GM19455 (cell line): ENCODE results near the gene HSDL1.

Experiments
- ATAC-seq: cut with Tn5 transposase; IDR thresholded peaks from one replicate; pipeline ENCODE4 v1.9.1; 2021; ENCODE audit not compliant: unreplicated experiment

Gene HSDL1

GRCh38 chr16:84110527-84110926 lies 34.5 kb downstream of the HSDL1 start:
- no peak for ATAC-seq

DNA sequence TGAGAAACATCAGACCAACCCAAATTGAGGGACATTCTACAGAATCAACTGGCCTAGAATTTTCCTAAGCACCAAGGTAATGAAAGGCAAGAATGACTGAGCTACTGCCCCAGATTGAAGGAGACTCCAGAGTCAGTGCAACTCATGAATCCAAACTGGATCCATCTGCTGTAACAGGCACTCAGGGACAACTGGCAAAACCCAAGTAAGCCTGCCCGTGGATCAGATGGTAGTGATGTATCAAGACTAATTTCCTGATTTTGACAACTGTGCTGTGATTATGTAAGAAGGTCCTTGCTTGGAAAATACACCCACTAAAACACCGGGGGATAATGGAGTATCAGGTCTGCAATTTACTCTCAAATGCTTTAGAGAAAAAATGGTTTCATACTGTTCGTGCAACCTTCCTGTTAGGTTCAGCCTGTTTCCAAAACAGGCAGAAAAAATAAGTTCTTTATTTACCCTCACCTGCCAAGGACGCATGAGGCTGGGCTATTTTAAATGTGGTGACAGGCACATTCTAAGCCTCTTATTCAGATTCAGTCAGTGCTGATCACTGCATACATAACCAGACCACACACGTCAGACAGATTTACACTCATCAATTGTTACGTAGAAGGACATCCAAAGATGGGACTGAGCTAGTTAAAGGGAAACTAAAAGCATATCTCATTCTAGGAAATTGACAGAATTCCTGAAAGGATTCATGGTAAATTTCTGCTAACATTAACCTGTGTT lies 35.2 kb downstream of the HSDL1 start:
- no peak for ATAC-seq

GRCh38 chr16:84107921-84108320 lies 37.1 kb downstream of the HSDL1 start:
- no peak for ATAC-seq

DNA sequence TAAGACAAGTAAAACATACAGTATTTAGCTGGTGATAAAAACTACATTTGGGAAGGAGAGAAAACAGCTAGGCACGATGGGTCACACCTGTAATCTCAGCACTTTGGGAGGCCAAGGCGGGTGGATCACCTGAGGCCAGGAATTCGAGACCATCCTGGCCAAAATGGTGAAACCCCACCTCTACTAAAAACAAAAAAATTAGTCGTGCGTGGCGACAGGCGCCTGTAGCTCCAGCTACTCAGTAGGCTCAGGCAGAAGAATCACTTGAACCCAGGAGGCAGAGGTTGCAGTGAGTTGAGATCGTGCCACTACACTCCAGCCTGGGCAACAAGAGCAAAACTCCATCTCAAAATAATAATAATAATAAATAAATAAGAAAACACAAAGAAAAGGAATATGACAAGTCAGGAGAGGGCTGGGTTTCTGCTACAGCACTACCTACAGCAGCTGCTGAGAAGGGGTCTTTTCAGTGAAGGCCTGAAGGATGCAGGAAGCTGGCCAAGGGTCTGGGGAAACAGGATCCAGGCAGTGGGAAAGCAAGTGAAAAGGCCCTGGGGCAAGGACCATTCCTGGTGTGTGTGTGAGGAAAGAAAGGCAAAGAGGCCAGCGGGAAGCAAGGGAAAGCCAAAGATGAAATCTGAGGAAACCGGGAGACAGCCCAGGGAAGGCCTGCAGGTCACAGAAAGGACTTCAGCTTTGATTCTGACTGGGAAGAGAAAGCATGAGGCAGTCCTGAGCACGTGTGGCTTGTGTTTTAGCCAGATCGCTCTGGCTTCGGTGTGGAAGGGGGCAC lies 38.8 kb downstream of the HSDL1 start:
- ATAC-seq: no peak

- no peak for ATAC-seq
Observed at GRCh38 chr16:84105301-84105815, 39.6 kb downstream of the HSDL1 start.

GRCh38 chr16:84104231-84104630 lies 40.7 kb downstream of the HSDL1 start:
- no peak for ATAC-seq

GRCh38 chr16:84103678-84104077 lies 41.3 kb downstream of the HSDL1 start:
- ATAC-seq: no peak

- ATAC-seq: no peak
Observed at GRCh38 chr16:84098939-84099338, 46.0 kb downstream of the HSDL1 start.

GRCh38 chr16:84096447-84097005 lies 48.5 kb downstream of the HSDL1 start:
- ATAC-seq: no peak

DNA sequence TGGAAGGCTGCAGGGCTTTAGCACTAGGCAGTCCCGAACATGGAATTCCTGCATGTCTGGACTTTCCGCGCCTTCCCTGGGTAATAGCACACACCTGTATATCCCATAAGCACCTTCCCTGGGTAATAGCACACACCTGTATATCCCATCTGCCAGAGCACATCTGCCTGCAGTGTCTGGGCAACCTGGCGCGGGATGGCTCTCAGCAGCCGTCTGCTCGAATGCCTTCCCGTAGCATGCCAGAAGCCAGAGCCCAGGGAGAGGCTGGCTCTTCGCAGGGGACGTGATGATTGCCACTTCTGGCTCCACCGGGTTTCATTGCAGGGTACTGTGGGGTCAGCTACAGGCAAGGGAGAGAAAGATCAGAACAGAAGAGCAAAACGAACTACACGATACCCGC lies 49.5 kb downstream of the HSDL1 start:
- ATAC-seq: no peak

GRCh38 chr16:84093879-84094270 lies 51.1 kb downstream of the HSDL1 start:
- ATAC-seq: no peak

GRCh38 chr16:84093120-84093878 lies 51.7 kb downstream of the HSDL1 start:
- no peak for ATAC-seq

DNA sequence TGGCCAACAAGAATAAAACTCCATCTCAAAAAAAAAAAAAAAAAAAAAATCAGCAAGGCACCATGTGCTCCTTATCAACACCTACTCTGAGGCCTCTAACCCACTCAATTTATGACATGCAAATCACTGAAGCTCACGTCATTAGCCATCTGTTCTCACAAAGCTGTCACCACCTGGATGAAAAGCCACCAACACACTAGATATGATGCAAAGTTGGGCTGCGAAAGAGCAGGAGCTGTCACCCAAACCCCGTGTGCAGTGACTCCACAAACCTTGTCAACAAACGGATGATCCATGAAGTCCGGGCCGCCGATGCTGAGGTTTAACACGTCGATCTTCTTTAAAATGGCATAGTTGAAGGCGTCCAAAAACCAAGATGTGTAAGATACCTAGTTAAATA lies 53.5 kb downstream of the HSDL1 start:
- ATAC-seq: no peak

DNA sequence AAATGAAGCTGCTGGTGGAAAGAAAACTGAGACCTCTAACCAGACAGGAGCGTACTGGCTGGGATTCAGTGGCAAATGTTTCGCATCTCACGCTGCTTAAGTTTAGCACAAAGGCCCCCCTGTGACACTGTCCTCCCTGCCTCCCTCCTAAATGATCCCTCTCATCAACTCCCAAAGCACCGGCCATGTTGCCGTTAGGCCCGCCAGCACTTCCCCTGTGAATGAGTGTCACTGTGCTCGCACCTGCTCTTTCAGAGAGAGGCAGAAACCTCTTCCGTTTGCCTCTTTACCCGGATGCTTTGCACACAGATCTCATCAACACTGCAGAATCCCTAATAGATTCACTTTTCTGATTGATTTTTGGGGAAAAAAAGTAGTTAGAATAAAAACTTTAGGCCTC lies 54.8 kb downstream of the HSDL1 start:
- ATAC-seq: no peak

DNA sequence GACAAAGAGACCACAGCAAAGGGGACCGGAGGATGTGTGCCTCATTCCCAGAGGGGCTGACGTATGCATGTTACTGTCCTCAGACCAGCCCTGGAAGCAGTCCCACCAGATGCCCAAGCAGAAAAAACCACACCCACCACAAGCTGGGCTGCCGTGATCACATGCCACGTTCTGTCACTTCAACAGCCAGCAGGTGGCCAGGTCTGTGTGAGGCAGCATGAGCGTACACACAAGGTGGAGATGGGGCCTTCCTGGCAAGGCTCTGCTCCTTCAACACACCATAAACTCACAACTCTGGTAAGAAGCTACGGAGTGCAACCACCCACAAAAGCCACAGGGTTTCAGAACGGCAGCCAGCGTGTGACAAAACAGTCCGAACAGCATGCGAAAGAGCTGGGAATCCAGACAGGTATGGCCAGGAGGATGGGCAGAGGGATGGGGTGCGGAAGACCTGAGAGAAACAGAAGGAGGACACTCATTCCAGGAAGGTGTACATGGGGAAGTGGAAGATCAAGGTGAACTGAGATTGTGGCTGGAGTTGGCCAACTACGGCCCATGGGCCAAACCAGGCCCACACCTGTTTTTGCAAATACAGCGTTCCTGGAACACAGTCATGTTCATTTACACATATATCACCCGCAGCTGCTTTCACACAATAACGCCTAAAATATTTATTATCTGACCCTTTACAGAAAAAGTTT lies 56.1 kb downstream of the HSDL1 start:
- ATAC-seq: peak; percentile 76

DNA sequence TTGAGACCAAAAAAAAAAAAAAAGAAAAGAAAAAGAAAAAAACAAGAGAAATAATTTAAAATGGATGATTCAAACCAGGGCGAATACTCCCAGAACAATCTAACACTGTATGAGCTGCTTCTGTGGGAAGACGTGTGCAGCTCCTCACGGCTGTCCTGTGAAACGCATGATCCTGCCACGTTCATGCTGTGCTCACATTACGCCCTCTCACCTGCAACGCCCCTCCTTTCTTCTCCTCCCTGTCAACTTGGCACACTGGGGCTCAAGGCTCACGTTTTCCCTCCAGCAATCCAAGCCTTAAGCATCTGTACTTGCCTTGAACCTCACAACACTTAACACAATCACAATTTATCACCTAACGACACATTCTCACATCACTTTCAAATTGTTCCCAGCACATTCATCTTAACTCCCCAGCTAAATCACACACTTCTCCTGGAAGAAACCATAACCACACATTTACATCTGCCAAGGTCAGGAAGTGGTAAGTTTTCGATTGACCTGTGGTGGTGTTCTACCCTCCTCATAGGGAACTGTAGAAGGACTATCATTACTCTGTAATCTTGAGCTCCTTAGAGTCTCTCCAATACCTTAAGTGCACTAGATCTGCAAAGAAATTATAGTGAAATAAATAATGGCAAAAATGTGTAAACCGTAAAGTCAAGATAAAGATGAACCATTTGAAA lies 57.4 kb downstream of the HSDL1 start:
- ATAC-seq: no peak

DNA sequence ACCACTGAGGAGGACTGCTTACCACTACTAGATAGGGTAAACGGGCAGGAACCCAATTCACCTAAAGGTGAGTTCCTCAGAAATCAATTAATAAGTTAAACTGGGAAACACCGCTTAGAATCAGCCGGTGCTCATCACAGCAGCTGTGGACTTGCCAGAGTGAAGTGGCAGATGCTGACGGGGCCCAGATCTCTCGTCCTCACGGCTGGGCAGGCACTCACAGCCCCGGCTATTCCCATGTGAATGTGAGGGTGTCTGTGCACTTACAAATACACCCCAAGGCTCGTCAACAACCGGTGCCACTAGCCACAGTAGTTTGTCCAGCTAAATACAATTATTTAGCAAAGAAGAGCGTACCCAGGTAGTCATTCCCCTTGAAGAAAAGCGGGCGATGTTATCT lies 58.0 kb downstream of the HSDL1 start:
- ATAC-seq: no peak

- ATAC-seq: no peak
Observed at GRCh38 chr16:84086341-84086740, 58.6 kb downstream of the HSDL1 start.

DNA sequence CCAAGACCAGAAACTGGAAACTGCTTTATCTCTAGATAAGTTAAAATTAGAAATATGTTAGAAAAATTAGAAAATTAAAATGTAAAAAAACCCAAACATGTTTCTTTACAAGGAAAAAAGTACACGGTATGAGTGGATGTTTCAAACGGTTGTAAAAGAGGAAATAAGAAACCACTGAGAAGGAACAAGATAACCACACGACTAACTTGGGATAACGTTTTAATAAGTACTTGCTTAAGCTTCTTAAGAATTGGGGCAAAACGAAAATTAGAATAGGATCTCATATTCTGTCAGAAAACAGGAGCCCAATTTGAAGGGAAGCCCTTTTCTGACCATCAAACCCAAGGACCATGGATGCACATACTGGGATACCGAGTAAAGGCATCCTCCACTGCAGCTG lies 59.2 kb downstream of the HSDL1 start:
- ATAC-seq: no peak

DNA sequence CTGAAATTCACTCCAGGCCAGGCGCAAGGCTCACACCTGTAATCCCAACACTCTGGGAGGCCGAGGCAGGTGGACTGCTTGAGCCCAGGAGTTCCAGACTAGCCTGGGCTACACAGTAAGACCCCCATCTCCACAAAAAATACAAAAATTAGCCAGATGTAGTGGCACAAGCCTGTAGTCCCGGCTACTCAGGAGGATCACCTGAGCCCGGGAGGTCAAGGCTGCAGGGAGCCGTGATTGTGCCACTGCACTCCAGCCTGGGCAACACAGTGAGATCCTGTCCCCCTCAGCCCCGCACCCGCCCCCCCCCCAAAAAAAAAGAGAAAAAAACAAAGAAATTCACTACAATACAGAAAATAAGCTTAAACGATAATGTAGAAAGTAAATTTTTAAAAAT lies 59.7 kb downstream of the HSDL1 start:
- no peak for ATAC-seq
